Mucosa of descending colon (tissue), 3 donors: ENCODE measurements around the gene SUPT7L. TPM values are rescaled to one million over a fixed set of nuclear protein-coding genes. Genes with fewer than 3 reads are reported as not detected.
A peak's percentile ranks its signal among the peaks of the same experiment; 100 is the strongest.
"Not testable (repeated sequence)": the region's sequence is repeated elsewhere in the genome, so short reads cannot be mapped to it uniquely, and the experiment has no call there.

ENCODE experiments used
- ATAC-seq: fragments of 200-7000 bp; cut with Tn5 transposase; one replicate; pipeline ENCODE4 v1.9.1; 2020; ENCODE audit warnings: mild to moderate bottlenecking, moderate library complexity
- DNase-seq, 3 donors: peaks; one replicate each; pipeline ENCODE4 v3.0.0-alpha.2; 2020
- H3K36me3 ChIP-seq: fragments of 200-600 bp; one replicate; pipeline ENCODE4 v1.8.0; 2021; ENCODE audit warnings: low read depth, mild to moderate bottlenecking
- H3K4me1 ChIP-seq: fragments of 200-600 bp; one replicate; pipeline ENCODE4 v1.8.0; 2021; ENCODE audit warnings: low read depth, mild to moderate bottlenecking
- H3K4me3 ChIP-seq: fragments of 200-600 bp; one replicate; pipeline ENCODE4 v1.8.0; 2021; ENCODE audit warnings: mild to moderate bottlenecking
- H3K9me3 ChIP-seq: fragments of 200-600 bp; one replicate; pipeline ENCODE4 v1.8.0; 2021; ENCODE audit warnings: mild to moderate bottlenecking
- intact Hi-C, 2 donors: fragments of 100-400 bp; cut with DNase I in 1 of 2; cut with micrococcal nuclease in 1 of 2; formaldehyde crosslinking; loops; one replicate each; pipeline versions ENCODE4 v1.11.0 to v1.11.1; 2022; cut with DNase I, micrococcal nuclease
- total RNA-seq, 3 donors: library from RNA; stranded (reverse); fragmentation: NEBNext Ultra II Directional in 2 of 3; extraction: Animal tissue kit (Norgen Biotek cat#: 25700) in 2 of 3; gene quantifications; one replicate each; pipeline versions ENCODE4 v1.2.1 to v1.2.4, GENCODE V29; 2021 to 2023
- TF ChIP-seq, protein P1 (sequence below): fragments of 200-600 bp; IDR thresholded peaks from one replicate; pipeline ENCODE4 v1.8.0; 2022; ENCODE audit warnings: antibody characterized with exemption, mild to moderate bottlenecking
- donor health status: DM: no; HTN: no; CAD: no; lungs with moderate emphysema.
- donor health status: DM: no; HTN: no; CAD: no.
- donor health status: DM: no; HTN: yes; CAD: no.

The SUPT7L gene
- total RNA-seq, 3 donors from 2014 or later: 19.5 to 30.3 (median 28.1) TPM

DNA sequence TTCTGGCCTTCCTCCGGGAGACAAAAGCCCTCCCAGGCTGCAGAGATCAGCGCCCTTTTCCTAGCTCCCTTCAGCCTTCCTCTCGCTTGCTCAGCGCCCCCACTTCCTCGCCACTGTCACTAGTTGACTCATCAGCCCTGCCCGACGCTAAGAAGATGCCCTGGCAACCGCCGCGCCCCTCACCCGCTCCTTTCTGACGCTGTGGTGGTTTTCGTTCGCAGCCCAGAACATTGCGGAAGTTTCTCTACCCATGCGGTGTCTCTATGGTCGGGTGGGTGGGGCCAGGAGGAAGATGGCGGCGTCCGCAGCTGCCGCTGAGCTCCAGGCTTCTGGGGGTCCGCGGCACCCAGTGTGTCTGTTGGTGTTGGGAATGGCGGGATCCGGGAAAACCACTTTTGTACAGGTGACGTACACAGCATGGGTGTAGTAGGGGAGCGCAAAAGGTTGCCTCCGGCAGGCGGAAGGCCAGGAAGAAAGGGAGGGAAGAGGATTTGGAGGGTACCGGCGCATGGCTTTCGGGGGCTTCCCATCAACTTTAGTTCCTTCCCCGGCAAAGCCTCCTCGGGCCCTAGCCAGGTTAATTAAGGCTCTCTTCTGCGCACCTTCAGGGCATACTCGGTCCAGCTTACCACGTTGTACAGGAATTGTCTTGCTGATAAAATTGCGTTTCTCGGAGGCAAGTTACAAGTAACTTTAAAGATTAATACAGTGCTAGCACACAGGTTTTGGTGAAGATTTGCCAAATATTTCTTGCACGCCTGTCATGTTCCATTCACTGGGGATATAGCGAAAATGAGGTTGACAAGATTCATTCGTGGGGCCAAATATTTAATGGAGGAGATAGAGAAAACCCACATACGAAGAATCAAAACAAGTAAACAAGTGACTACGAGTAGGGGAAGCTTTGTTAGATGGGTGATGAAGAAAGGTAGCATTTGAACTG is 34.4 kb downstream of the SUPT7L start, which contains the start of the genes CCDC121 and GPN1:
Gene CCDC121, minus strand, starts transcription at position 246 of the 943 bp plus-strand sequence. CDS start 1,213 bp downstream, outside the sequence.
Gene GPN1, plus strand, starts transcription at position 284 of the 943 bp plus-strand sequence. Its CDS starts 9 bp downstream, at position 293.
- H3K9me3 ChIP-seq: no peaks in the 10 kb centered on the region
- DNase-seq (peak; percentile 90 to 92 (median 92)), ATAC-seq (peak; percentile 99)
- peak within 1 kb of the TSS; percentile 70 for H3K4me3 ChIP-seq
- intact Hi-C loops: no loop called here
- H3K36me3 ChIP-seq: no peaks in the 10 kb centered on the region
- H3K4me1 ChIP-seq: peaks cover 13% of the 10 kb centered on the region
- TF ChIP-seq, protein P1, sequence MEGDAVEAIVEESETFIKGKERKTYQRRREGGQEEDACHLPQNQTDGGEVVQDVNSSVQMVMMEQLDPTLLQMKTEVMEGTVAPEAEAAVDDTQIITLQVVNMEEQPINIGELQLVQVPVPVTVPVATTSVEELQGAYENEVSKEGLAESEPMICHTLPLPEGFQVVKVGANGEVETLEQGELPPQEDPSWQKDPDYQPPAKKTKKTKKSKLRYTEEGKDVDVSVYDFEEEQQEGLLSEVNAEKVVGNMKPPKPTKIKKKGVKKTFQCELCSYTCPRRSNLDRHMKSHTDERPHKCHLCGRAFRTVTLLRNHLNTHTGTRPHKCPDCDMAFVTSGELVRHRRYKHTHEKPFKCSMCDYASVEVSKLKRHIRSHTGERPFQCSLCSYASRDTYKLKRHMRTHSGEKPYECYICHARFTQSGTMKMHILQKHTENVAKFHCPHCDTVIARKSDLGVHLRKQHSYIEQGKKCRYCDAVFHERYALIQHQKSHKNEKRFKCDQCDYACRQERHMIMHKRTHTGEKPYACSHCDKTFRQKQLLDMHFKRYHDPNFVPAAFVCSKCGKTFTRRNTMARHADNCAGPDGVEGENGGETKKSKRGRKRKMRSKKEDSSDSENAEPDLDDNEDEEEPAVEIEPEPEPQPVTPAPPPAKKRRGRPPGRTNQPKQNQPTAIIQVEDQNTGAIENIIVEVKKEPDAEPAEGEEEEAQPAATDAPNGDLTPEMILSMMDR: no peak

DNA sequence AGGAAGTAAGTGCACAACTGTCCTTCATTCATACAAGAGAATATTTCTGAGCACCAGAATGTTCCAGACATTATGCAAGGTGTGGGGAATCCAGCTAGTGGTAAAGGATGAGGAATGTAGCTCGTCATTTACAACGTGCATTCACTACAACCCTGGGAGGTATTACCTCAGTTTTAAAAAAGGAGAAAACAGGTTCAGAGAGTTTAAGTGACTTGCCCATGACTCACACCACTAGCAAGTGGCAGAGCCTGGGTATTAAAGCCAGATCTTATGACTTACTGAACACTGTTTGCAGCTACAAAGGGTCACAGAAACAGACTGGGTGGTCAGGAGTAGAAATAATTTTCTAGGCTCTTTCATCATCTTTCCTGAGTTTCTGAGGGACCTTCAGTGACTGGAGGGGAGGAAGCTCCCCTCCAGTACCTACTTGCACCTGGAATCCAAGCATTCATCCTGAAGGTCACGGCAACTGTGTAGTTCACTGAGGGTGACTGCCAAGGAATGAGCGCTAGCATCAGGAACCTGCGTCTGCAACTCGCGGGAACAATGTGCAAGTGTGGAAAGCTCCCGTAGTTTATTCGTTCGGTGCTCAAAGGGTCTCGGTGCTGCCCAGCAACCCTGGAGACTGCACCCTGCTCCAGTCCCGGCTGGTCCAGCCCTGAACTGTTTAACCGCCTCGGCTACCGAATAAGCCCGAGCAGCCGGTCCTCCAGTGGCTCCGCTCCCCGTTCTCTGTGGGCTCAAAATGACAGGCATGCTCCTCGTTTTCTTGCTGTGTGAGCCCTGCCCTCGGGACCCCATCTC is 35.2 kb downstream of the SUPT7L start:
- ATAC-seq (peak; percentile 63), DNase-seq (peak in 1 of 3 donors; percentile 2)
- H3K9me3 ChIP-seq: no peaks in the 10 kb centered on the region
- intact Hi-C loops: no loop called here
- no peaks in the 10 kb centered on the region for H3K36me3 ChIP-seq
- peaks cover 13% of the 10 kb centered on the region for H3K4me1 ChIP-seq
- H3K4me3 ChIP-seq: peak overlapping the region; percentile 70
- TF ChIP-seq, protein P1: no peak

DNA sequence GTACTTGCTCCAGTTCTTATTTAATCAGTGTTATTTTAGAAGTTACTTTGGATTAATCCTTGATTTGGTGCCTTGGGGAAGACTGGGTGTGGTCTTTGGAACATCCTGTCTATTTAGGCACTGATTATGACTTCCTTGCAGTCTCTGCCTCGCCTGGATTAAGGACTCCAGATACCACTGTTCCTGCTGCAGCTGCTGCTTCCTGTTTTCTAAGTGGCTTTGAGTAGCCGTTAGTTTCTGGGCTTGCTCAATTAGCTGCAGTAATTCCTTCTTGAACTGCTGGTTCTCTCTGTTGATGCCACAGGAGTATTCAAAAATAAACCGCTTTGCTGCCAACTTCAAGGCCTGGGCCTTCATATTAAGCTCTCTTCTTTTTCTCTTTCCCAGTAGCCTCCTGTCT is 36.5 kb downstream of the SUPT7L start:
- H3K4me3 ChIP-seq, H3K9me3 ChIP-seq, intact Hi-C loops, H3K36me3 ChIP-seq, DNase-seq, ATAC-seq: not testable (repeated sequence)
- H3K4me1 ChIP-seq: peaks cover 13% of the 10 kb centered on the region

DNA sequence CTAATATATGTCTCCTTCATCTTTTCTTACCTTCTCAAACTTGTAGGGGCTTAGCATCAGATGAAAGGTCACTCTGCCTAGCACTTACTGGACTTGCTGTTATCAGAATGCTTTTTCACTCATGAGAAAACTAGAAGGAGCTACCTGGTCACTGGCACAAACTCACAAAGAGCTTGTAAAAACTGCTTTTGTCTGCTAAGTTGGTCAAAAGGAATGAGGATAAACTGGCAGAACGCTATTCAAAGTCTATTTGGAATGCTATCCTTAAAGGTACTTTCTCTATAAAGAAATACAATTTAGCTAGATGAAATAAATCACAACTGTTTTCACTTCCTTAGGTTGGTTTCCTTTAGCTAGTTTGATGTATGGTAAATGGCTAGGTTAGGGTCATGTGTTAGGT is 37.1 kb downstream of the SUPT7L start:
- H3K4me3 ChIP-seq, DNase-seq, H3K36me3 ChIP-seq, H3K9me3 ChIP-seq, intact Hi-C loops, ATAC-seq: not testable (repeated sequence)
- peaks cover 13% of the 10 kb centered on the region for H3K4me1 ChIP-seq

DNA sequence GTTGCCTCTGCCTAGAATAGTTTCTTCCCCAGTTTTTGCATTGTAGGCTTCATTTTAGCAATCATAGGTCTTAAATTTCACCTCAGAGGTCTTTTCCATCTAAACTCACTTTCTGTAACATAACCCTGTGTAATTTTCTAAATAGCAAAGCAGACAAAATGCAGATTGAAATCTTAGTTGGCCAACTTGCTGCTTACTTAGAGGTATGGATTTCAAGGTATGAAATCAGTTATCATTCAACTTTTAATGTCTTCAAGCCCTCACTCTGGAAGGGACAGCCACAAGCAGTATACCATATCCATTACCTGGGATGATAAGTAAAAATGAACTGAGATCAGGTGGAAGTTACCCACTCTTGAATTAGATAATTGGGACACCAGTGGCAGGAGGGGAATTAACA is 38.5 kb downstream of the SUPT7L start:
- intact Hi-C loops: no loop called here
- Histone ChIP-seq H3K4me1 (peaks cover 12% of the 10 kb centered on the region), H3K36me3 (no peaks in the 10 kb centered on the region), H3K9me3 (no peaks in the 10 kb centered on the region), H3K4me3 (no peak overlapping the region)
- TF ChIP-seq, protein P1: no peak
- DNase-seq (no peak), ATAC-seq (no peak)

DNA sequence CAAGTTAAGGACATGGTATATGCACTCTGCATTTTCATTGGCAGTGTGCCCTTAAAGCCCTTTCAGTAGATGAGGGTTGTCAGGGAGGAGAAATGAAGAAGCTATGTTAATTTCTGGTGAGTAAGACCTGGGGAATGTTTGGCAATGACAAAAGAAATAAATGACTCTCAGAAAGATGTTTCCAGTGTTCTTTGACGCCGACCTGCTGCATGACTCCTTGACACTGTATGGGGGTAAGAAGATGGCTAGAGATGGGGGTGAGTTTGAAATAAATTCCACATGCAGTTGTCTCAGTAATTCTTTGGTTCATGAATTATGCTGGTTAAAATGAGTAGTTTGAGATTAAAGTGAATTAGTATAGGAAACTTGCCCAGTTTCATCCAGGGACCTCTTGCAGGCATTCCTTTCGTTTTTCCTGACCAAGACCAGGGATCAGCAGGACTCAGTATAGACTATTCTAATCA is 40.5 kb downstream of the SUPT7L start:
- no peak for DNase-seq
- ATAC-seq: no peak
- H3K4me1 ChIP-seq: peaks cover 2% of the 10 kb centered on the region
- intact Hi-C loops: no loop called here
- no peak overlapping the region for H3K4me3 ChIP-seq
- H3K36me3 ChIP-seq: no peaks in the 10 kb centered on the region
- H3K9me3 ChIP-seq: no peaks in the 10 kb centered on the region
- TF ChIP-seq, protein P1: no peak
